Duodenal mucosa (tissue), 2 donors: ENCODE measurements around the gene ZNF135.

Experiments
- H3K27ac ChIP-seq: one replicate; pipeline ENCODE4 v1.7.0; 2013; ENCODE audit warnings: low read depth, low read length
- H3K27me3 ChIP-seq, 2 donors: one replicate each; pipeline ENCODE4 v1.7.0; 2013; ENCODE audit warnings: low read length in 2 of 2, control low read depth in 1 of 2; ENCODE audit not compliant: insufficient read depth in 2 of 2, control insufficient read depth in 1 of 2
- H3K36me3 ChIP-seq, 2 donors: one replicate each; pipeline ENCODE4 v1.7.0; 2013; ENCODE audit warnings: low read length in 2 of 2, control low read depth in 1 of 2; ENCODE audit not compliant: insufficient read depth in 2 of 2, control insufficient read depth in 1 of 2
- H3K4me1 ChIP-seq, 2 donors: one replicate each; pipeline ENCODE4 v1.7.0; 2013; ENCODE audit warnings: low read length in 2 of 2, control low read depth in 1 of 2; ENCODE audit not compliant: insufficient read depth in 2 of 2, control insufficient read depth in 1 of 2
- H3K4me3 ChIP-seq, 2 donors: one replicate each; pipeline ENCODE4 v1.7.0; 2013; ENCODE audit warnings: low read length in 2 of 2, low read depth in 1 of 2
- H3K9ac ChIP-seq, 2 donors: one replicate each; pipeline ENCODE4 v1.7.0; 2013; ENCODE audit warnings: low read length in 2 of 2, low read depth in 1 of 2
- H3K9me3 ChIP-seq, 2 donors: one replicate each; pipeline ENCODE4 v1.7.0; 2013; ENCODE audit warnings: low read length in 2 of 2, control low read depth in 1 of 2; ENCODE audit not compliant: control insufficient read depth in 1 of 2

ZNF135 gene

GRCh38 chr19:58107778-58108545, 48.9 kb downstream of the ZNF135 start:
- Histone ChIP-seq H3K9ac (no peak overlapping the region), H3K4me3 (peak overlapping the region; percentile 22 to 32), H3K27me3 (no peaks in the 10 kb centered on the region), H3K36me3 (no peaks in the 10 kb centered on the region), H3K4me1 (no peaks in the 10 kb centered on the region), H3K27ac (no peak overlapping the region), H3K9me3 (peaks cover 66 to 73% of the 10 kb centered on the region in 2 donors)

- Histone ChIP-seq H3K27ac (no peak overlapping the region), H3K9ac (no peak overlapping the region), H3K4me3 (peak overlapping the region in 1 of 2 donors; percentile 32), H3K9me3 (peaks cover 69 to 76% of the 10 kb centered on the region in 2 donors), H3K4me1 (no peaks in the 10 kb centered on the region), H3K36me3 (no peaks in the 10 kb centered on the region), H3K27me3 (no peaks in the 10 kb centered on the region)
These were observed 49.4 kb downstream of the ZNF135 start for GRCh38 chr19:58108546-58108817.

- H3K9ac ChIP-seq, result no peak overlapping the region
- H3K4me3 ChIP-seq, result no peak overlapping the region
- no peaks in the 10 kb centered on the region for H3K27me3 ChIP-seq
- H3K27ac ChIP-seq, result no peak overlapping the region
- no peaks in the 10 kb centered on the region for H3K4me1 ChIP-seq
- H3K36me3 ChIP-seq, result no peaks in the 10 kb centered on the region
- peaks cover 70 to 76% of the 10 kb centered on the region in 2 donors for H3K9me3 ChIP-seq
These were observed 58.9 kb downstream of the ZNF135 start for GRCh38 chr19:58117841-58118575.

- Histone ChIP-seq H3K9ac (no peak overlapping the region), H3K27me3 (no peaks in the 10 kb centered on the region), H3K9me3 (peaks cover 74 to 77% of the 10 kb centered on the region in 2 donors), H3K36me3 (no peaks in the 10 kb centered on the region), H3K4me3 (peak overlapping the region; percentile 11 to 25), H3K4me1 (no peaks in the 10 kb centered on the region), H3K27ac (no peak overlapping the region)
These were observed 60.1 kb downstream of the ZNF135 start for GRCh38 chr19:58118979-58119733.
